Keratinocyte (primary cell): Measurements from ENCODE around the gene RFX3. TPM values are rescaled to one million over a fixed set of nuclear protein-coding genes. Genes with fewer than 3 reads are reported as not detected.

Experiments
- DNase-seq: peaks from one replicate; pipeline ENCODE4 v3.0.0-alpha.2; 2011; ENCODE audit warnings: low read depth, missing footprints, low spot score
- FAIRE-seq: peaks from 2 replicates; lab custom pipeline; 2011; peaks lifted over from hg19 to GRCh38; lab: Jason Lieb, UNC
- H2AFZ ChIP-seq: 2 replicates; pipeline ENCODE4 v1.6.0; 2012; ENCODE audit warnings: low read length, control low read depth, inconsistent platforms; ENCODE audit not compliant: control insufficient read depth
- H3K27ac ChIP-seq: 2 replicates; pipeline ENCODE4 v1.5.1; 2011; ENCODE audit warnings: low read length; ENCODE audit not compliant: control insufficient read depth, insufficient read depth
- H3K27me3 ChIP-seq: 3 replicates; pipeline ENCODE4 v1.6.0; 2011; ENCODE audit warnings: low read length; ENCODE audit not compliant: control insufficient read depth, insufficient read depth; ENCODE audit errors: extremely low read depth
- H3K36me3 ChIP-seq, 2 experiments: 2 replicates in 1 of 2; 3 replicates in 1 of 2; pipeline ENCODE4 v1.5.1; 2011; ENCODE audit warnings: low read length in 2 of 2, mild to moderate bottlenecking in 1 of 2; ENCODE audit not compliant: control insufficient read depth in 2 of 2, insufficient read depth in 2 of 2; ENCODE audit errors: extremely low read depth in 1 of 2
- H3K4me1 ChIP-seq: 3 replicates; pipeline ENCODE4 v1.5.1; 2011; ENCODE audit warnings: low read length; ENCODE audit not compliant: control insufficient read depth, insufficient read depth; ENCODE audit errors: extremely low read depth
- H3K4me2 ChIP-seq: 3 replicates; pipeline ENCODE4 v1.6.0; 2011; ENCODE audit warnings: low read depth, low read length; ENCODE audit not compliant: control insufficient read depth, insufficient read depth; ENCODE audit errors: extremely low read depth
- H3K4me3 ChIP-seq, 3 experiments: fragments of 200-600 bp in 1 of 3; sonication (generic) in 1 of 3; 2 replicates in 2 of 3; 3 replicates in 1 of 3; pipeline ENCODE4 v1.5.1; 2011 to 2016; ENCODE audit warnings: low read length in 3 of 3, mild to moderate bottlenecking in 3 of 3, control low read depth in 2 of 3, inconsistent platforms in 1 of 3, low read depth in 1 of 3, mixed read lengths in 1 of 3, mixed run types in 1 of 3, moderate library complexity in 1 of 3; ENCODE audit not compliant: control insufficient read depth in 2 of 3, insufficient read depth in 2 of 3; ENCODE audit errors: extremely low read depth in 1 of 3
- H3K79me2 ChIP-seq: 2 replicates; pipeline ENCODE4 v1.6.0; 2012; ENCODE audit warnings: low read length; ENCODE audit not compliant: control insufficient read depth, insufficient read depth
- H3K9ac ChIP-seq: 3 replicates; pipeline ENCODE4 v1.6.0; 2011; ENCODE audit warnings: low read length; ENCODE audit not compliant: control insufficient read depth, insufficient read depth; ENCODE audit errors: extremely low read depth
- H3K9me1 ChIP-seq: 3 replicates; pipeline ENCODE4 v1.6.0; 2011; ENCODE audit warnings: low read length; ENCODE audit not compliant: control insufficient read depth, insufficient read depth; ENCODE audit errors: extremely low read depth
- H3K9me3 ChIP-seq: 2 replicates; pipeline ENCODE4 v1.5.1; 2012; ENCODE audit warnings: low read depth, low read length; ENCODE audit not compliant: control insufficient read depth
- H4K20me1 ChIP-seq: 3 replicates; pipeline ENCODE4 v1.6.0; 2011; ENCODE audit warnings: low read length; ENCODE audit not compliant: control insufficient read depth, insufficient read depth; ENCODE audit errors: extremely low read depth
- EZH2 ChIP-seq: IDR thresholded peaks from one replicate; pipeline ENCODE4 v1.6.1; 2012; ENCODE audit warnings: inconsistent platforms, mild to moderate bottlenecking, low read length, moderate library complexity
- dilution Hi-C: fragments of 300-500 bp; cut with MboI; formaldehyde crosslinking; loops from one replicate; pipeline ENCODE4 v1.7.0; 2020; ENCODE audit warnings: low sequenced_read_pairs; ENCODE audit not compliant: extremely low pct_ligation_motif_present
- polyA plus RNA-seq, 5 experiments: library from polyadenylated mRNA; depleted of rRNA in 3 of 5; stranded (reverse) in 3 of 5; stranded (forward) in 1 of 5; unstranded in 1 of 5; fragments of >200 nt; gene quantifications; 1 replicate in 1 of 5; 2 replicates in 3 of 5; 3 replicates in 1 of 5; pipeline versions ENCODE4 v1.2.1 to v1.2.3, GENCODE V29; 2011 to 2012; ENCODE audit warnings: missing spikeins in 2 of 5, low read depth in 1 of 5, low replicate concordance in 1 of 5
- TF ChIP-seq, protein P1 (sequence below), 3 experiments: IDR thresholded peaks in 1 of 3; conservative IDR thresholded peaks in 1 of 3; optimal IDR thresholded peaks in 1 of 3; 2 replicates in 2 of 3; 3 replicates in 1 of 3; pipeline versions ENCODE3 to v1.5.1; 2011; ENCODE audit warnings: low read length in 3 of 3, mild to moderate bottlenecking in 3 of 3, moderate library complexity in 2 of 3, control low read depth in 1 of 3, inconsistent platforms in 1 of 3; ENCODE audit not compliant: insufficient read depth in 2 of 3; ENCODE audit errors: extremely low read depth in 1 of 3

The RFX3 gene
- polyA plus RNA-seq, 1 donor (not counting 4 experiments of a cell fraction or from before 2014, with no cell fraction given): 1.8 TPM

GRCh38 chr9:3277200-3277599 is 248.6 kb downstream of the RFX3 start:
- H3K27me3 ChIP-seq: no peaks in the 10 kb centered on the region
- H3K36me3 ChIP-seq: no peaks in the 10 kb centered on the region
- no peaks in the 10 kb centered on the region for H3K79me2 ChIP-seq
- H2AFZ ChIP-seq: no peak overlapping the region
- H3K27ac ChIP-seq: no peak overlapping the region
- no peak overlapping the region for H3K4me3 ChIP-seq
- H3K9me1 ChIP-seq: no peaks in the 10 kb centered on the region
- H4K20me1 ChIP-seq: no peaks in the 10 kb centered on the region
- dilution Hi-C loops: no loop called here
- no peaks in the 10 kb centered on the region for H3K4me1 ChIP-seq
- DNase-seq: no peak
- no peaks in the 10 kb centered on the region for H3K9me3 ChIP-seq
- no peak overlapping the region for H3K9ac ChIP-seq
- TF ChIP-seq, protein P1, sequence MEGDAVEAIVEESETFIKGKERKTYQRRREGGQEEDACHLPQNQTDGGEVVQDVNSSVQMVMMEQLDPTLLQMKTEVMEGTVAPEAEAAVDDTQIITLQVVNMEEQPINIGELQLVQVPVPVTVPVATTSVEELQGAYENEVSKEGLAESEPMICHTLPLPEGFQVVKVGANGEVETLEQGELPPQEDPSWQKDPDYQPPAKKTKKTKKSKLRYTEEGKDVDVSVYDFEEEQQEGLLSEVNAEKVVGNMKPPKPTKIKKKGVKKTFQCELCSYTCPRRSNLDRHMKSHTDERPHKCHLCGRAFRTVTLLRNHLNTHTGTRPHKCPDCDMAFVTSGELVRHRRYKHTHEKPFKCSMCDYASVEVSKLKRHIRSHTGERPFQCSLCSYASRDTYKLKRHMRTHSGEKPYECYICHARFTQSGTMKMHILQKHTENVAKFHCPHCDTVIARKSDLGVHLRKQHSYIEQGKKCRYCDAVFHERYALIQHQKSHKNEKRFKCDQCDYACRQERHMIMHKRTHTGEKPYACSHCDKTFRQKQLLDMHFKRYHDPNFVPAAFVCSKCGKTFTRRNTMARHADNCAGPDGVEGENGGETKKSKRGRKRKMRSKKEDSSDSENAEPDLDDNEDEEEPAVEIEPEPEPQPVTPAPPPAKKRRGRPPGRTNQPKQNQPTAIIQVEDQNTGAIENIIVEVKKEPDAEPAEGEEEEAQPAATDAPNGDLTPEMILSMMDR (optimal IDR thresholded peaks at IDR 0.05 in 1 of 3, IDR thresholded peaks at IDR 0.05 in 1 of 3, conservative IDR thresholded peaks at IDR 0.05 in 1 of 3; ENCODE audit: extremely low read depth in 1 of 3, insufficient read depth in 2 of 3, low read length in 3 of 3): no peak
- TF ChIP-seq EZH2: no peak
- H3K4me2 ChIP-seq: no peak overlapping the region
- FAIRE-seq: no peak

DNA sequence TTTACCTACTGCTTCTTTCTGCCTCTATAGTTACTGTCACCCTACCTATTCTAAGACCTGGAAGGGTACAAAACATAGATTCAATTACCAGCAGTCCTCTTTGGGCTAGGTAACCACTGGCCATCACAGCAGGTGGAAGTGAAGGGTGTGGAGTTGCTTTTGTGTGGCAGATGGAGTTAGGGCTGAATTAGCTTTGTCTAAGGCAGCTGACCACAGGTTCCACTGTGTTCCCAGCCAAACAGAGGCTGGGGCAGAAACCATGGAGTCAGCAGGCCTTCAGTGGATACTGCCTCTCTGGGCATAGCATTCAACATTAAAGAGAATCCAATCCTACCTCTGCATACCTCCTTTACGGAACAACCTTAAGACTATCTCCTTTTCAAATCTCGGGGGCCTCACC is 254.2 kb downstream of the RFX3 start:
- no peak for FAIRE-seq

More for the DNA sequence above, 254.2 kb downstream of the RFX3 start:
- Histone ChIP-seq H3K27me3 (no peaks in the 10 kb centered on the region), H3K36me3 (no peaks in the 10 kb centered on the region), H3K9me1 (no peaks in the 10 kb centered on the region), H3K79me2 (no peaks in the 10 kb centered on the region), H3K27ac (no peak overlapping the region), H4K20me1 (no peaks in the 10 kb centered on the region), H3K4me2 (no peak overlapping the region), H3K9me3 (no peaks in the 10 kb centered on the region), H3K4me1 (peaks cover 5% of the 10 kb centered on the region), H3K4me3 (no peak overlapping the region), H2AFZ (no peak overlapping the region), H3K9ac (no peak overlapping the region)
- TF ChIP-seq, protein P1 (optimal IDR thresholded peaks at IDR 0.05 in 1 of 3, IDR thresholded peaks at IDR 0.05 in 1 of 3, conservative IDR thresholded peaks at IDR 0.05 in 1 of 3; ENCODE audit: extremely low read depth in 1 of 3, insufficient read depth in 2 of 3, low read length in 3 of 3): no peak
- TF ChIP-seq EZH2: no peak
- no peak for DNase-seq
- dilution Hi-C loops: no loop called here
